Neural cell (in vitro differentiated cells): ENCODE results near the gene USP4. TPM values are rescaled to one million over a fixed set of nuclear protein-coding genes. Genes with fewer than 3 reads are reported as not detected.

ENCODE experiments used
- H2AFZ ChIP-seq: fragments of 200-600, 300-800 bp; sonication (generic), shearing (Covaris generic); 2 replicates; pipeline ENCODE4 v1.6.0; 2014; ENCODE audit warnings: low read depth, mild to moderate bottlenecking, antibody characterized with exemption, low read length, moderate library complexity
- H3F3A ChIP-seq: fragments of 200-600 bp; shearing (Covaris generic); 2 replicates; pipeline ENCODE4 v1.6.1; 2016; ENCODE audit warnings: mild to moderate bottlenecking, moderate library complexity, mixed read lengths, antibody characterized with exemption, low read length; ENCODE audit not compliant: insufficient read depth, poor library complexity, severe bottlenecking
- H3K27ac ChIP-seq: fragments of 200-600, 300-800 bp; sonication (generic), shearing (Covaris generic); 2 replicates; pipeline ENCODE4 v1.5.1; 2014; ENCODE audit warnings: mild to moderate bottlenecking, low read length, moderate library complexity
- H3K27me3 ChIP-seq: fragments of 300-800, 200-600 bp; sonication (generic), shearing (Covaris generic); 2 replicates; pipeline ENCODE4 v1.6.0; 2014; ENCODE audit warnings: mild to moderate bottlenecking, low read depth, low read length, moderate library complexity; ENCODE audit not compliant: insufficient read depth
- H3K36me3 ChIP-seq: fragments of 300-800, 200-600 bp; sonication (generic), shearing (Covaris generic); 2 replicates; pipeline ENCODE4 v1.5.1; 2014; ENCODE audit warnings: mild to moderate bottlenecking, antibody characterized with exemption, low read length, moderate library complexity; ENCODE audit not compliant: insufficient read depth
- H3K4me2 ChIP-seq: fragments of 300-800, 200-600 bp; sonication (generic), shearing (Covaris generic); 2 replicates; pipeline ENCODE4 v1.6.0; 2014; ENCODE audit warnings: mild to moderate bottlenecking, low read length
- H3K4me3 ChIP-seq: fragments of 300-800, 200-600 bp; sonication (generic), shearing (Covaris generic); 2 replicates; pipeline ENCODE4 v1.5.1; 2014; ENCODE audit warnings: mild to moderate bottlenecking, low read length, moderate library complexity
- H3K79me2 ChIP-seq: fragments of 200-600 bp; shearing (Covaris generic); replicated peaks from 2 replicates; pipeline ENCODE4 v1.6.0; 2014; ENCODE audit warnings: mild to moderate bottlenecking, low read length, moderate library complexity; ENCODE audit not compliant: insufficient read depth
- H3K9ac ChIP-seq: fragments of 300-800, 200-600 bp; sonication (generic), shearing (Covaris generic); 2 replicates; pipeline ENCODE4 v1.6.1; 2016; ENCODE audit warnings: mild to moderate bottlenecking, low read length, mixed read lengths
- H3K9me2 ChIP-seq: fragments of 200-600 bp; shearing (Covaris generic); 2 replicates; pipeline ENCODE4 v1.6.1; 2016; ENCODE audit warnings: mild to moderate bottlenecking, low read length, mixed read lengths; ENCODE audit not compliant: insufficient read depth
- H3K9me3 ChIP-seq: fragments of 200-600, 300-800 bp; sonication (generic), shearing (Covaris generic); 2 replicates; pipeline ENCODE4 v1.6.1; 2016; ENCODE audit warnings: mild to moderate bottlenecking, mixed run types, low read length, moderate library complexity, mixed read lengths
- H4K20me1 ChIP-seq: fragments of 200-600 bp; shearing (Covaris generic); 2 replicates; pipeline ENCODE4 v1.6.1; 2016; ENCODE audit warnings: mild to moderate bottlenecking, mixed run types; ENCODE audit not compliant: insufficient read depth
- EP300 ChIP-seq: fragments of 450-650 bp; conservative IDR thresholded peaks from 2 replicates; pipeline ENCODE4 v1.6.1; 2014; ENCODE audit warnings: antibody characterized with exemption, mild to moderate bottlenecking, moderate library complexity; ENCODE audit not compliant: poor library complexity, severe bottlenecking
- EZH2 ChIP-seq: fragments of 200-600, 300-800 bp; shearing (Covaris generic), sonication (generic); IDR thresholded peaks from 2 replicates; pipeline ENCODE4 v1.6.1; 2014; ENCODE audit warnings: antibody characterized with exemption, low read length, borderline replicate concordance, mild to moderate bottlenecking; ENCODE audit not compliant: insufficient read depth, poor library complexity, severe bottlenecking
- MXI1 ChIP-seq: fragments of 450-650 bp; conservative IDR thresholded peaks from 2 replicates; pipeline ENCODE4 v1.6.1; 2014; ENCODE audit warnings: antibody characterized with exemption, mild to moderate bottlenecking; ENCODE audit not compliant: poor library complexity, severe bottlenecking
- POLR2AphosphoS5 ChIP-seq: IDR thresholded peaks from 2 replicates; pipeline ENCODE4 v1.6.1; 2012
- RAD21 ChIP-seq: fragments of 450-650 bp; conservative IDR thresholded peaks from 2 replicates; pipeline ENCODE4 v1.6.1; 2014; ENCODE audit warnings: antibody characterized with exemption, mild to moderate bottlenecking, moderate library complexity
- REST ChIP-seq: IDR thresholded peaks from 2 replicates; pipeline ENCODE4 v1.6.1; 2012; ENCODE audit warnings: borderline replicate concordance
- SMC3 ChIP-seq: fragments of 450-650 bp; conservative IDR thresholded peaks from 2 replicates; pipeline ENCODE4 v1.6.1; 2014; ENCODE audit warnings: antibody characterized with exemption, mild to moderate bottlenecking, moderate library complexity; ENCODE audit not compliant: poor library complexity
- TAF1 ChIP-seq: IDR thresholded peaks from 2 replicates; pipeline ENCODE4 v1.6.1; 2012; ENCODE audit warnings: low read depth
- polyA plus RNA-seq: library from polyadenylated mRNA; depleted of rRNA; stranded (reverse); fragments of >200 nt; gene quantifications from 2 replicates; pipeline ENCODE4 v1.2.3, GENCODE V29; 2014
- TF ChIP-seq, protein P1 (sequence below): fragments of 450-650 bp; IDR thresholded peaks from 2 replicates; pipeline ENCODE4 v1.5.1; 2014; ENCODE audit warnings: antibody characterized with exemption, mild to moderate bottlenecking, moderate library complexity; ENCODE audit not compliant: poor library complexity, severe bottlenecking

The USP4 gene
- polyA plus RNA-seq, 1 donor from 2014 or later, result 35.5 TPM

GRCh38 chr3:49260806-49261324 lies 79.0 kb downstream of the USP4 start:
- no peaks in the 10 kb centered on the region for H3K9me3 ChIP-seq
- no peaks in the 10 kb centered on the region for H4K20me1 ChIP-seq
- no peak overlapping the region for H3K4me2 ChIP-seq

GRCh38 chr3:49257187-49257586 lies 82.7 kb downstream of the USP4 start:
- no peaks in the 10 kb centered on the region for H3K36me3 ChIP-seq
- no peaks in the 10 kb centered on the region for H3F3A ChIP-seq
- no peaks in the 10 kb centered on the region for H4K20me1 ChIP-seq
- H3K27ac ChIP-seq, result no peak overlapping the region
- H3K9me2 ChIP-seq, result no peaks in the 10 kb centered on the region
- H3K79me2 ChIP-seq, result no peaks in the 10 kb centered on the region
- no peaks in the 10 kb centered on the region for H3K9me3 ChIP-seq
- no peak overlapping the region for H3K4me2 ChIP-seq
- no peak overlapping the region for H3K9ac ChIP-seq
- H3K27me3 ChIP-seq, result no peaks in the 10 kb centered on the region
- H3K4me3 ChIP-seq, result no peak overlapping the region
- H2AFZ ChIP-seq, result no peak overlapping the region
- no peak for TF ChIP-seq POLR2AphosphoS5
- no peak for TF ChIP-seq EP300
- TF ChIP-seq, protein P1, sequence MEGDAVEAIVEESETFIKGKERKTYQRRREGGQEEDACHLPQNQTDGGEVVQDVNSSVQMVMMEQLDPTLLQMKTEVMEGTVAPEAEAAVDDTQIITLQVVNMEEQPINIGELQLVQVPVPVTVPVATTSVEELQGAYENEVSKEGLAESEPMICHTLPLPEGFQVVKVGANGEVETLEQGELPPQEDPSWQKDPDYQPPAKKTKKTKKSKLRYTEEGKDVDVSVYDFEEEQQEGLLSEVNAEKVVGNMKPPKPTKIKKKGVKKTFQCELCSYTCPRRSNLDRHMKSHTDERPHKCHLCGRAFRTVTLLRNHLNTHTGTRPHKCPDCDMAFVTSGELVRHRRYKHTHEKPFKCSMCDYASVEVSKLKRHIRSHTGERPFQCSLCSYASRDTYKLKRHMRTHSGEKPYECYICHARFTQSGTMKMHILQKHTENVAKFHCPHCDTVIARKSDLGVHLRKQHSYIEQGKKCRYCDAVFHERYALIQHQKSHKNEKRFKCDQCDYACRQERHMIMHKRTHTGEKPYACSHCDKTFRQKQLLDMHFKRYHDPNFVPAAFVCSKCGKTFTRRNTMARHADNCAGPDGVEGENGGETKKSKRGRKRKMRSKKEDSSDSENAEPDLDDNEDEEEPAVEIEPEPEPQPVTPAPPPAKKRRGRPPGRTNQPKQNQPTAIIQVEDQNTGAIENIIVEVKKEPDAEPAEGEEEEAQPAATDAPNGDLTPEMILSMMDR, result no peak
- TF ChIP-seq TAF1, result no peak
- TF ChIP-seq MXI1, result no peak
- TF ChIP-seq SMC3, result no peak
- TF ChIP-seq RAD21, result no peak
- TF ChIP-seq REST, result no peak

More at GRCh38 chr3:49260806-49261324, 79.0 kb downstream of the USP4 start:
- Histone ChIP-seq H3K27me3 (no peaks in the 10 kb centered on the region), H3K9me2 (no peaks in the 10 kb centered on the region), H3K9ac (no peak overlapping the region), H3K36me3 (no peaks in the 10 kb centered on the region), H3K79me2 (no peaks in the 10 kb centered on the region), H3K4me3 (no peak overlapping the region), H2AFZ (no peak overlapping the region), H3K27ac (no peak overlapping the region), H3F3A (no peaks in the 10 kb centered on the region)
- no peak for TF ChIP-seq POLR2AphosphoS5
- no peak for TF ChIP-seq REST
- TF ChIP-seq TAF1, result no peak
- no peak for TF ChIP-seq EP300
- TF ChIP-seq MXI1, result no peak
- no peak for TF ChIP-seq RAD21
- TF ChIP-seq, protein P1, result no peak
- no peak for TF ChIP-seq EZH2
- TF ChIP-seq SMC3, result no peak
